B cell (primary cell): Measurements from ENCODE around the gene ITPK1. TPM values are rescaled to one million over a fixed set of nuclear protein-coding genes. Genes with fewer than 3 reads are reported as not detected.

Source experiments
- ATAC-seq: fragments of 200-7000 bp; cut with Tn5 transposase; one replicate; pipeline ENCODE4 v1.10.0; 2021; ENCODE audit warnings: low read depth, mild to moderate bottlenecking, moderate number of reproducible peaks, moderate library complexity
- CTCF ChIA-PET: fragments of 350-600 bp; sonication (Branson Sonifier 250); formaldehyde crosslinking; loops from one replicate; lab custom pipeline; 2021; ENCODE audit warnings: antibody characterized with exemption, inconsistent platforms; lab: Charles Lee
- POLR2A ChIA-PET: fragments of 350-600 bp; sonication (Branson Sonifier 250); formaldehyde crosslinking; loops from one replicate; lab custom pipeline; 2021; ENCODE audit warnings: antibody characterized with exemption; lab: Charles Lee
- DNase-seq: peaks from one replicate; pipeline ENCODE4 v3.0.0; 2013
- H2AFZ ChIP-seq: 2 replicates; pipeline ENCODE4 v1.6.1; 2012; ENCODE audit warnings: mild to moderate bottlenecking, low read depth, low read length; ENCODE audit not compliant: insufficient read depth, poor library complexity, severe bottlenecking
- H3K27ac ChIP-seq, 2 donors: 1 replicate in 1 of 2; 2 replicates in 1 of 2; pipeline ENCODE4 v1.5.1; 2012 to 2013; ENCODE audit warnings: low read length in 2 of 2, mild to moderate bottlenecking in 2 of 2, moderate library complexity in 1 of 2
- H3K27me3 ChIP-seq, 4 experiments: fragments of 200-600 bp in 1 of 4; sonication (generic) in 1 of 4; replicated peaks in 1 of 4; 1 replicate in 2 of 4; 2 replicates in 2 of 4; pipeline versions ENCODE4 v1.6.1 to v1.7.0; 2013 to 2016; ENCODE audit warnings: low read length in 3 of 4, mild to moderate bottlenecking in 2 of 4, mixed read lengths in 1 of 4, moderate library complexity in 1 of 4; ENCODE audit not compliant: insufficient read depth in 4 of 4, control insufficient read depth in 3 of 4; ENCODE audit errors: control extremely low read depth in 1 of 4
- H3K36me3 ChIP-seq, 2 experiments: replicated peaks in 1 of 2; 1 replicate in 1 of 2; 2 replicates in 1 of 2; pipeline versions ENCODE4 v1.6.1 to v1.7.1; 2013; ENCODE audit warnings: low read length in 1 of 2; ENCODE audit not compliant: insufficient read depth in 2 of 2, control insufficient read depth in 1 of 2; ENCODE audit errors: control extremely low read depth in 1 of 2, extremely low read depth in 1 of 2
- H3K4me1 ChIP-seq, 2 donors: fragments of 200-600 bp in 1 of 2; sonication (generic) in 1 of 2; 1 replicate in 1 of 2; 2 replicates in 1 of 2; pipeline versions ENCODE4 v1.5.1 to v1.6.1; 2013 to 2017; ENCODE audit warnings: low read length in 2 of 2; ENCODE audit not compliant: control insufficient read depth in 2 of 2, insufficient read depth in 2 of 2
- H3K4me2 ChIP-seq: replicated peaks from 2 replicates; pipeline ENCODE3; 2012; ENCODE audit warnings: mild to moderate bottlenecking, low read depth, low read length; ENCODE audit not compliant: poor library complexity, severe bottlenecking
- H3K4me3 ChIP-seq, 5 experiments: fragments of 200-600 bp in 1 of 5; sonication (generic) in 1 of 5; 1 replicate in 3 of 5; 2 replicates in 2 of 5; pipeline versions ENCODE4 v1.5.1 to v1.7.0; 2011 to 2016; ENCODE audit warnings: low read length in 4 of 5, mild to moderate bottlenecking in 4 of 5, low read depth in 2 of 5, control low read depth in 1 of 5, moderate library complexity in 1 of 5; ENCODE audit not compliant: insufficient read depth in 1 of 5; ENCODE audit errors: control extremely low read depth in 1 of 5, extremely low read depth in 1 of 5
- H3K79me2 ChIP-seq: fragments of 200-600 bp; sonication (generic); one replicate; pipeline ENCODE4 v1.6.0; 2016; ENCODE audit warnings: low read length; ENCODE audit not compliant: control insufficient read depth, insufficient read depth
- H3K9ac ChIP-seq: fragments of 200-600 bp; sonication (generic); 2 replicates; pipeline ENCODE4 v1.6.1; 2017; ENCODE audit warnings: mild to moderate bottlenecking, low read length, moderate library complexity
- H3K9me3 ChIP-seq, 3 donors: one replicate each; pipeline versions ENCODE4 v1.6.1 to v1.7.1; 2013; ENCODE audit warnings: low read length in 2 of 3; ENCODE audit not compliant: control insufficient read depth in 2 of 3, insufficient read depth in 1 of 3; ENCODE audit errors: control extremely low read depth in 1 of 3
- H4K20me1 ChIP-seq: 2 replicates; pipeline ENCODE4 v1.6.0; 2012; ENCODE audit warnings: mild to moderate bottlenecking, low read length; ENCODE audit not compliant: insufficient read depth, control insufficient read depth, poor library complexity, severe bottlenecking
- H3K27ac Mint-ChIP-seq: one replicate; pipeline ENCODE4 v1.8.0; 2021; ENCODE audit warnings: mixed read lengths
- H3K27me3 Mint-ChIP-seq: one replicate; pipeline ENCODE4 v1.8.0; 2021; ENCODE audit warnings: mixed read lengths
- H3K4me1 Mint-ChIP-seq: one replicate; pipeline ENCODE4 v1.8.0; 2021; ENCODE audit warnings: mixed read lengths
- H3K4me3 Mint-ChIP-seq: one replicate; pipeline ENCODE4 v1.8.0; 2021; ENCODE audit warnings: mixed read lengths
- H3K9me3 Mint-ChIP-seq: one replicate; pipeline ENCODE4 v1.8.0; 2022; ENCODE audit warnings: mixed read lengths; ENCODE audit not compliant: insufficient read depth
- CTCF ChIP-seq: fragments of 200-600 bp; IDR thresholded peaks from one replicate; pipeline ENCODE4 v1.8.0; 2022; ENCODE audit warnings: antibody characterized with exemption, mild to moderate bottlenecking
- EZH2 ChIP-seq: IDR thresholded peaks from 2 replicates; pipeline ENCODE4 v1.6.1; 2012; ENCODE audit warnings: borderline replicate concordance, low read depth, mild to moderate bottlenecking, moderate library complexity, low read length; ENCODE audit not compliant: insufficient read depth, poor library complexity, severe bottlenecking
- WGBS: methylation state at CpG from one replicate; pipeline ENCODE4 v1.1.5; 2013; ENCODE audit warnings: missing lambda C conversion rate; ENCODE audit not compliant: insufficient coverage; 5-methylcytosine and 5-hydroxymethylcytosine counted together
- intact Hi-C: fragments of 100-400 bp; cut with micrococcal nuclease; formaldehyde crosslinking; loops from one replicate; pipeline ENCODE4 v1.10.0; 2022
- polyA plus RNA-seq: library from polyadenylated mRNA; depleted of rRNA; stranded (reverse); fragments of >200 nt; gene quantifications from 2 replicates; pipeline ENCODE4 v1.2.3, GENCODE V29; 2012
- total RNA-seq, 2 donors: library from RNA; stranded (reverse); fragments of 120-200 nt in 1 of 2; gene quantifications; 1 replicate in 1 of 2; 2 replicates in 1 of 2; pipeline versions ENCODE4 v1.2.3 to v1.2.4, GENCODE V29; 2013 to 2022

Gene ITPK1
- total and polyA plus RNA-seq, 2 donors (not counting 1 experiment from before 2014, with no cell fraction given) = 46.0 to 46.9 TPM

GRCh38 chr14:93012951-93013719 lies 102.6 kb downstream of the ITPK1 start:
- TF ChIP-seq CTCF (no peak), EZH2 (no peak)
- Histone ChIP-seq H3K9me3 (no peaks in the 10 kb centered on the region), H3K27me3 (no peaks in the 10 kb centered on the region), H4K20me1 (peaks cover 6% of the 10 kb centered on the region), H3K27ac (no peak overlapping the region), H3K4me3 (no peak overlapping the region), H3K9ac (no peak overlapping the region), H2AFZ (no peak overlapping the region), H3K4me1 (peaks cover 5 to 13% of the 10 kb centered on the region in 2 donors), H3K4me2 (no peak overlapping the region), H3K79me2 (peaks cover 29% of the 10 kb centered on the region), H3K36me3 (peaks cover 0 to 15% of the 10 kb centered on the region in 2 experiments)
- 53% methylated on average over 8 of the region's 10 CpGs for WGBS
- Mint-ChIP-seq H3K27me3 (no peaks in the 10 kb centered on the region), H3K4me3 (no peak overlapping the region), H3K4me1 (peaks cover 26% of the 10 kb centered on the region), H3K9me3 (no peaks in the 10 kb centered on the region), H3K27ac (peak overlapping the region; percentile 53)
- ChIA-PET CTCF (interaction anchor here (0.6 to 1.1 kb wide), 2 partner anchors 14 to 100 kb away, joined by 3 to 4 read pairs; no protein-coding TSS in a partner anchor), POLR2A (no interaction called here)
- no peak for DNase-seq
- no peak for ATAC-seq
- intact Hi-C loops = no loop called here

- Histone ChIP-seq H3K36me3 (peaks cover 0 to 15% of the 10 kb centered on the region in 2 experiments), H3K4me2 (no peak overlapping the region), H3K27me3 (no peaks in the 10 kb centered on the region), H3K4me1 (peaks cover 11 to 19% of the 10 kb centered on the region in 2 donors), H3K9ac (no peak overlapping the region), H3K4me3 (no peak overlapping the region), H4K20me1 (peaks cover 6% of the 10 kb centered on the region), H3K27ac (no peak overlapping the region), H3K79me2 (peaks cover 30% of the 10 kb centered on the region), H3K9me3 (no peaks in the 10 kb centered on the region), H2AFZ (no peak overlapping the region)
- intact Hi-C loops = no loop called here
- Mint-ChIP-seq H3K27me3 (no peaks in the 10 kb centered on the region), H3K9me3 (no peaks in the 10 kb centered on the region), H3K4me3 (no peak overlapping the region), H3K27ac (no peak overlapping the region), H3K4me1 (peaks cover 32% of the 10 kb centered on the region)
- ChIA-PET POLR2A (no interaction called here), CTCF (interaction anchor here (1.1 to 1.5 kb wide), 2 partner anchors 101 to 166 kb away, joined by 3 to 4 read pairs; no protein-coding TSS in a partner anchor)
- 94% methylated on average over 7 of the region's 7 CpGs for WGBS
- ATAC-seq (no peak), DNase-seq (no peak)
- TF ChIP-seq EZH2 (no peak), CTCF (no peak)
Measured at GRCh38 chr14:93012506-93012905, 103.2 kb downstream of the ITPK1 start.
